K562 (cell line): Measurements from ENCODE around the gene MARK3.

ENCODE experiments used
- CHD2 ChIP-seq: IDR thresholded peaks from 2 replicates; pipeline ENCODE4 v1.6.1; 2011; ENCODE audit warnings: low read depth, low read length
- MAZ ChIP-seq, 2 experiments: fragments of 450-650 bp in 1 of 2; sonication (generic) in 1 of 2; formaldehyde crosslinking; IDR thresholded peaks in 1 of 2; conservative IDR thresholded peaks in 1 of 2; 2 replicates each; pipeline versions ENCODE4 v1.4.0 to v1.5.0; 2020; ENCODE audit warnings: mild to moderate bottlenecking in 1 of 2, missing genetic modification reagents in 1 of 2
- POLR2AphosphoS5 ChIP-seq: IDR thresholded peaks from 2 replicates; pipeline ENCODE4 v1.6.1; 2011; ENCODE audit warnings: mild to moderate bottlenecking, low read depth, low read length, moderate library complexity; ENCODE audit not compliant: control insufficient read depth, insufficient read depth
- POLR2G ChIP-seq: fragments of 200-400 bp; formaldehyde crosslinking; IDR thresholded peaks from 2 replicates; pipeline ENCODE4 v1.6.1; 2017; ENCODE audit warnings: low read depth, mild to moderate bottlenecking, antibody characterized with exemption, low read length, moderate library complexity
- SETDB1 ChIP-seq: IDR thresholded peaks from one replicate; pipeline ENCODE4 v1.6.1; 2012; ENCODE audit warnings: low read length, control low read depth, inconsistent platforms
- ZNF57 ChIP-seq: fragments of 450-650 bp; formaldehyde crosslinking; IDR thresholded peaks from 2 replicates; pipeline ENCODE4 v1.4.0; 2020; ENCODE audit warnings: mild to moderate bottlenecking, moderate library complexity
- TF ChIP-seq, protein P1 (sequence below), 3 experiments: fragments of 200-800 bp in 1 of 3; fragments of 250-450 bp in 1 of 3; fragments of 450-650 bp in 1 of 3; sonication (Bioruptor Pico) in 1 of 3; sonication (Bioruptor generic) in 1 of 3; formaldehyde crosslinking in 1 of 3; IDR thresholded peaks; 2 replicates each; pipeline versions ENCODE4 v1.6.1 to v1.8.0; 2016 to 2022; ENCODE audit warnings: mild to moderate bottlenecking in 2 of 3, missing genetic modification characterization in 2 of 3, missing compliant biosample characterization in 1 of 3, moderate library complexity in 1 of 3
- TF ChIP-seq, protein P2 (sequence below), 3 experiments: IDR thresholded peaks in 2 of 3; conservative IDR thresholded peaks in 1 of 3; 2 replicates each; pipeline ENCODE4 v1.5.1; 2011 to 2012; ENCODE audit warnings: low read length in 3 of 3, mild to moderate bottlenecking in 3 of 3, control low read depth in 2 of 3, improper control_type of control experiment in 1 of 3, inconsistent platforms in 1 of 3, low read depth in 1 of 3, mixed read lengths in 1 of 3, moderate library complexity in 1 of 3; ENCODE audit not compliant: insufficient read depth in 2 of 3

GRCh38 chr14:103508521-103509329, 123.5 kb downstream of the MARK3 start:
- TF ChIP-seq, protein P1, sequence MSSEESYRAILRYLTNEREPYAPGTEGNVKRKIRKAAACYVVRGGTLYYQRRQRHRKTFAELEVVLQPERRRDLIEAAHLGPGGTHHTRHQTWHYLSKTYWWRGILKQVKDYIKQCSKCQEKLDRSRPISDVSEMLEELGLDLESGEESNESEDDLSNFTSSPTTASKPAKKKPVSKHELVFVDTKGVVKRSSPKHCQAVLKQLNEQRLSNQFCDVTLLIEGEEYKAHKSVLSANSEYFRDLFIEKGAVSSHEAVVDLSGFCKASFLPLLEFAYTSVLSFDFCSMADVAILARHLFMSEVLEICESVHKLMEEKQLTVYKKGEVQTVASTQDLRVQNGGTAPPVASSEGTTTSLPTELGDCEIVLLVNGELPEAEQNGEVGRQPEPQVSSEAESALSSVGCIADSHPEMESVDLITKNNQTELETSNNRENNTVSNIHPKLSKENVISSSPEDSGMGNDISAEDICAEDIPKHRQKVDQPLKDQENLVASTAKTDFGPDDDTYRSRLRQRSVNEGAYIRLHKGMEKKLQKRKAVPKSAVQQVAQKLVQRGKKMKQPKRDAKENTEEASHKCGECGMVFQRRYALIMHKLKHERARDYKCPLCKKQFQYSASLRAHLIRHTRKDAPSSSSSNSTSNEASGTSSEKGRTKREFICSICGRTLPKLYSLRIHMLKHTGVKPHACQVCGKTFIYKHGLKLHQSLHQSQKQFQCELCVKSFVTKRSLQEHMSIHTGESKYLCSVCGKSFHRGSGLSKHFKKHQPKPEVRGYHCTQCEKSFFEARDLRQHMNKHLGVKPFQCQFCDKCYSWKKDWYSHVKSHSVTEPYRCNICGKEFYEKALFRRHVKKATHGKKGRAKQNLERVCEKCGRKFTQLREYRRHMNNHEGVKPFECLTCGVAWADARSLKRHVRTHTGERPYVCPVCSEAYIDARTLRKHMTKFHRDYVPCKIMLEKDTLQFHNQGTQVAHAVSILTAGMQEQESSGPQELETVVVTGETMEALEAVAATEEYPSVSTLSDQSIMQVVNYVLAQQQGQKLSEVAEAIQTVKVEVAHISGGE (CRISPR knock-in tag; IDR thresholded peaks at IDR 0.05): no peak
- TF ChIP-seq ZNF57 (CRISPR knock-in tag) (no peak), CHD2 (no peak), MAZ (CRISPR knock-in tag; conservative IDR thresholded peaks at IDR 0.05 in 1 of 2, IDR thresholded peaks at IDR 0.05 in 1 of 2) (no peak), POLR2AphosphoS5 (no peak), POLR2G (no peak), SETDB1 (no peak)
- TF ChIP-seq, protein P2, sequence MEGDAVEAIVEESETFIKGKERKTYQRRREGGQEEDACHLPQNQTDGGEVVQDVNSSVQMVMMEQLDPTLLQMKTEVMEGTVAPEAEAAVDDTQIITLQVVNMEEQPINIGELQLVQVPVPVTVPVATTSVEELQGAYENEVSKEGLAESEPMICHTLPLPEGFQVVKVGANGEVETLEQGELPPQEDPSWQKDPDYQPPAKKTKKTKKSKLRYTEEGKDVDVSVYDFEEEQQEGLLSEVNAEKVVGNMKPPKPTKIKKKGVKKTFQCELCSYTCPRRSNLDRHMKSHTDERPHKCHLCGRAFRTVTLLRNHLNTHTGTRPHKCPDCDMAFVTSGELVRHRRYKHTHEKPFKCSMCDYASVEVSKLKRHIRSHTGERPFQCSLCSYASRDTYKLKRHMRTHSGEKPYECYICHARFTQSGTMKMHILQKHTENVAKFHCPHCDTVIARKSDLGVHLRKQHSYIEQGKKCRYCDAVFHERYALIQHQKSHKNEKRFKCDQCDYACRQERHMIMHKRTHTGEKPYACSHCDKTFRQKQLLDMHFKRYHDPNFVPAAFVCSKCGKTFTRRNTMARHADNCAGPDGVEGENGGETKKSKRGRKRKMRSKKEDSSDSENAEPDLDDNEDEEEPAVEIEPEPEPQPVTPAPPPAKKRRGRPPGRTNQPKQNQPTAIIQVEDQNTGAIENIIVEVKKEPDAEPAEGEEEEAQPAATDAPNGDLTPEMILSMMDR (IDR thresholded peaks at IDR 0.05 in 2 of 3, conservative IDR thresholded peaks at IDR 0.05 in 1 of 3; ENCODE audit: insufficient read depth in 2 of 3, low read depth in 1 of 3, low read length in 3 of 3): no peak
